Measurements from ENCODE around the gene SDF4.

SDF4 gene

GRCh38 chr1:1185101-1185765 lies 46.6 kb downstream of the SDF4 start:
- DNase-seq = no peak
- no peaks in the 10 kb centered on the region for H3K36me3 ChIP-seq
- H3K27me3 ChIP-seq (ENCODE audit: insufficient read depth, low read depth, severe bottlenecking) = no peaks in the 10 kb centered on the region
- no peaks in the 10 kb centered on the region for H3K9me3 ChIP-seq (ENCODE audit: severe bottlenecking)
- TF ChIP-seq, protein P1, sequence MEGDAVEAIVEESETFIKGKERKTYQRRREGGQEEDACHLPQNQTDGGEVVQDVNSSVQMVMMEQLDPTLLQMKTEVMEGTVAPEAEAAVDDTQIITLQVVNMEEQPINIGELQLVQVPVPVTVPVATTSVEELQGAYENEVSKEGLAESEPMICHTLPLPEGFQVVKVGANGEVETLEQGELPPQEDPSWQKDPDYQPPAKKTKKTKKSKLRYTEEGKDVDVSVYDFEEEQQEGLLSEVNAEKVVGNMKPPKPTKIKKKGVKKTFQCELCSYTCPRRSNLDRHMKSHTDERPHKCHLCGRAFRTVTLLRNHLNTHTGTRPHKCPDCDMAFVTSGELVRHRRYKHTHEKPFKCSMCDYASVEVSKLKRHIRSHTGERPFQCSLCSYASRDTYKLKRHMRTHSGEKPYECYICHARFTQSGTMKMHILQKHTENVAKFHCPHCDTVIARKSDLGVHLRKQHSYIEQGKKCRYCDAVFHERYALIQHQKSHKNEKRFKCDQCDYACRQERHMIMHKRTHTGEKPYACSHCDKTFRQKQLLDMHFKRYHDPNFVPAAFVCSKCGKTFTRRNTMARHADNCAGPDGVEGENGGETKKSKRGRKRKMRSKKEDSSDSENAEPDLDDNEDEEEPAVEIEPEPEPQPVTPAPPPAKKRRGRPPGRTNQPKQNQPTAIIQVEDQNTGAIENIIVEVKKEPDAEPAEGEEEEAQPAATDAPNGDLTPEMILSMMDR (IDR thresholded peaks at IDR 0.05; ENCODE audit: low read depth, low read length) = no peak
- no peak overlapping the region for H3K4me3 ChIP-seq (ENCODE audit: low read depth, low read length)
- no peak overlapping the region for H3K27ac ChIP-seq

DNA sequence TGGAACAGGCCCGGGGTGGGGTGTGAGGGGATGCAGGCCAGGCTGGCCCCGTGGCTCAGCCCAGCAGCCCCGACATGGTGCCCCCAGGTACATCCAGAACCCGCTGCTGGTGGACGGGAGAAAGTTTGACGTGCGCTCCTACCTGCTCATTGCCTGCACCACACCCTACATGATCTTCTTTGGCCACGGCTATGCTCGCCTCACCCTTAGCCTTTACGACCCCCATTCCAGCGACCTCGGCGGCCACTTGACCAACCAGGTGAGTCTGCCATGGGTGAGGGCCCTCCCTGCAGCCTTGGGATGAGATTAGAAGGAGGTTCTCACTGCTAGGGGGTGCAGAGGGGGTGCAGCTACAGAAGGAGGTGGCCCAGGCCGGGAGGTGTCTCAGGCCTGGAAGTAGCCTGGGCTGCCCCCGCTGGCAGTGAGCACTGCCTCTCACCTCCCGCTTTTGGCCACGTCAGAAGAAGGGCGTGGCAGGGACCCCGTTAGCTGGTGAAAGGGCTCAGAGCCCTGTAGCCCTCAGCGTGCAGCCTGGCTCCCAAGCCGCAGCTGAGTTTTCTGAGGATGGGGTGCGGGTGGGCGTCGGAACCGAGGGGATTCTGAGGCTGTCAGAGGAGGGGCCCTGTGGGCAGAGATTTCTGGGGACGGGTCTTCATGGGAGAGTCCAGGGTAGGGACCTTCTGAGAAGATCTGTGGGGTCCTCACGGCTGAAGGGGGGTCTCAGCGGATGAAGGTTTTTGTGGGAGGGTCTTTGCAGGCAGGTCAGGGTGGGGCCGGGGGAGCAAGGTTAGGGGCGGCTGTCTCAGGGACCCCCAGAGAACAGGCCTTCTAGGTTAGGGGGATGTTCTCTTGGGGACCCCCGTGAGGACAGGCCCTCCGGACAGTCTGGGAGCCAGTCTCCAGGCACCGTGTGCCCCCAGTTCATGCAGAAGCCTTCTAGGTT lies 47.7 kb downstream of the SDF4 start:
- Histone ChIP-seq H3K36me3 (no peaks in the 10 kb centered on the region), H3K4me3 (ENCODE audit: low read depth, low read length) (no peak overlapping the region), H3K27me3 (ENCODE audit: insufficient read depth, low read depth, severe bottlenecking) (no peaks in the 10 kb centered on the region), H3K27ac (no peak overlapping the region), H3K9me3 (ENCODE audit: severe bottlenecking) (no peaks in the 10 kb centered on the region)
- TF ChIP-seq, protein P1 (IDR thresholded peaks at IDR 0.05; ENCODE audit: low read depth, low read length) = no peak
- no peak for DNase-seq

DNA sequence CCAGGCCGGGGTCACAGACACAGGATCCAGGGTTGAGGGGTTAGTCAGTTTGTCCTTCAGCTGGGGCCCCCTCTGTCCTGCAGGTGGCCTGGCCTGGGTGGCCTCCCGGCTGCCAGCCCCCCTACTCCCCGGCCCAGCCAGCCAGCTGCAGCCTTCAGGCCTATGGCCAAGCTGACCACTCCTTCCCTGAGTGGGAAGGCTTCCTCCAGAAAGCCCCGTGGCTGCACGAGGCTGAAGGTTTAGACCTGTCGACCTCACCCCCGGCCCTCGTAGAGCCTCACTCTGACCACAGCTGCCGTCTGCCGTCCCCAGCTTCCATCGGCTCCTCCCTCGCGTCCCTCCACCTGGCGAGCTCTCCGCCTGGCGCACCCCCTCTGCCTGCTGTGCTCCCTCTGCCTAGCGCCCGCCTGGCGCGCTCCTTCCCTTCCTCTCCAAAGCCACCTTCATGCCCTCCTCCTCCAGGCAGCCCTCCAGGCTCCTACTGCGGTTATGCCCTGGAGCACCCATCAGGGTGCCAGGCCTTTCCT lies 48.5 kb downstream of the SDF4 start:
- Histone ChIP-seq H3K27ac (no peak overlapping the region), H3K4me3 (ENCODE audit: low read depth, low read length) (no peak overlapping the region), H3K36me3 (no peaks in the 10 kb centered on the region), H3K27me3 (ENCODE audit: insufficient read depth, low read depth, severe bottlenecking) (no peaks in the 10 kb centered on the region), H3K9me3 (ENCODE audit: severe bottlenecking) (no peaks in the 10 kb centered on the region)
- TF ChIP-seq, protein P1 (IDR thresholded peaks at IDR 0.05; ENCODE audit: low read depth, low read length) = no peak
- DNase-seq = no peak

- TF ChIP-seq, protein P1 (IDR thresholded peaks at IDR 0.05; ENCODE audit: low read depth, low read length) = no peak
- H3K27ac ChIP-seq = no peak overlapping the region
- H3K27me3 ChIP-seq (ENCODE audit: insufficient read depth, low read depth, severe bottlenecking) = no peaks in the 10 kb centered on the region
- H3K9me3 ChIP-seq (ENCODE audit: severe bottlenecking) = no peaks in the 10 kb centered on the region
- no peak for DNase-seq
- H3K4me3 ChIP-seq (ENCODE audit: low read depth, low read length) = no peak overlapping the region
- H3K36me3 ChIP-seq = no peaks in the 10 kb centered on the region
These were observed 49.1 kb downstream of the SDF4 start for GRCh38 chr1:1182491-1183220.

DNA sequence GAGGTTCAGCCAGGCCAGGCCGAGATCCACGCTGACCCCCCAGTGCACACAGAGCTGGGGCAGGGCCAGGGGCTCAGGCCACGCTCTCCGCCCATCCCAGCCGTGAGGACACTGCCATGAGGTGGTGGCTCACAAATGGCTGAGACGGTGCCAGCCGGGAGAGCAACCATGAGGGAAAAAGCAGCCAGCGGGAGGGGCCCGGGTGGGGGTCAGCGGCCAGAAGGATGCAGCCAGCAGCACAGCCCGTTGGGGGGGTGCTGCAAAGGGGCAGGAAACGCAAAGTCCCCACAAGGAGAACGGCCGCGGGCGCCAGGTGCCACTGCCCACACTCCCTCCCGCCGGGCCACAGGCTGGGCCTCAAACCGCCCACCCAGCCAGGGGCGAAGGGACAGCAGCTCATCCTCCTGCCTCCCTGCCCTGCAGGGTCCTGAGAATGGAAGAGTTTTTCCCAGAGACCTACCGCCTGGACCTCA lies 49.8 kb downstream of the SDF4 start:
- Histone ChIP-seq H3K9me3 (ENCODE audit: severe bottlenecking) (no peaks in the 10 kb centered on the region), H3K36me3 (no peaks in the 10 kb centered on the region), H3K4me3 (ENCODE audit: low read depth, low read length) (no peak overlapping the region), H3K27ac (no peak overlapping the region), H3K27me3 (ENCODE audit: insufficient read depth, low read depth, severe bottlenecking) (no peaks in the 10 kb centered on the region)
- TF ChIP-seq, protein P1 (IDR thresholded peaks at IDR 0.05; ENCODE audit: low read depth, low read length) = no peak
- no peak for DNase-seq
